Kidney tubule cell (primary cell): ENCODE data around the gene FAM217A.

Experiments used
- DNase-seq: peaks from one replicate; pipeline ENCODE4 v3.0.0-alpha.2; 2018; ENCODE audit warnings: low spot score

Gene FAM217A

GRCh38 chr6:4021854-4022695, 56.9 kb downstream of the FAM217A start:
- peak; percentile 8 for DNase-seq

GRCh38 chr6:4021133-4021853, 57.6 kb downstream of the FAM217A start:
- peak; percentile 98 for DNase-seq

- no peak for DNase-seq
Observed at GRCh38 chr6:4020822-4021132, 58.2 kb downstream of the FAM217A start.

- no peak for DNase-seq
Observed at GRCh38 chr6:4018924-4019236, 60.1 kb downstream of the FAM217A start.
